Endometrium (tissue), 2 donors: Measurements from ENCODE around the gene MSL2.
"Not testable (repeated sequence)": the region's sequence is repeated elsewhere in the genome, so short reads cannot be mapped to it uniquely, and the experiment has no call there.

Experiments used
- FAIRE-seq: peaks from 2 replicates; lab custom pipeline; 2012; peaks lifted over from hg19 to GRCh38; lab: Jason Lieb, UNC
- donor health status: control.
- donor health status: control.

MSL2 gene

GRCh38 chr3:136192195-136192594 lies 3.9 kb downstream of the MSL2 start:
- not testable (repeated sequence) for FAIRE-seq

GRCh38 chr3:136189859-136190617 lies 6.1 kb downstream of the MSL2 start:
- no peak for FAIRE-seq

- FAIRE-seq: no peak
Observed at GRCh38 chr3:136189043-136189442, 7.1 kb downstream of the MSL2 start.

GRCh38 chr3:136187868-136188267 lies 8.3 kb downstream of the MSL2 start:
- FAIRE-seq: no peak

- no peak for FAIRE-seq
Observed at GRCh38 chr3:136186846-136187245, 9.3 kb downstream of the MSL2 start.

GRCh38 chr3:136186344-136186743 lies 9.8 kb downstream of the MSL2 start:
- no peak for FAIRE-seq

GRCh38 chr3:136184703-136185102 lies 11.4 kb downstream of the MSL2 start:
- no peak for FAIRE-seq

- FAIRE-seq: no peak
Observed at GRCh38 chr3:136181741-136182140, 14.4 kb downstream of the MSL2 start.

GRCh38 chr3:136177876-136178275 lies 18.3 kb downstream of the MSL2 start:
- FAIRE-seq: peak; percentile 18

- FAIRE-seq: no peak
Observed at GRCh38 chr3:136173939-136174490, 22.1 kb downstream of the MSL2 start.

- FAIRE-seq: no peak
Observed at GRCh38 chr3:136171097-136171542, 25.0 kb downstream of the MSL2 start.

- not testable (repeated sequence) for FAIRE-seq
Observed at GRCh38 chr3:136168236-136168635, 27.9 kb downstream of the MSL2 start.

- no peak for FAIRE-seq
Observed at GRCh38 chr3:136166507-136166906, 29.6 kb downstream of the MSL2 start.

- not testable (repeated sequence) for FAIRE-seq
Observed at GRCh38 chr3:136163607-136164006, 32.5 kb downstream of the MSL2 start.

GRCh38 chr3:136162322-136162721 lies 33.8 kb downstream of the MSL2 start:
- no peak for FAIRE-seq

- no peak for FAIRE-seq
Observed at GRCh38 chr3:136161516-136161915, 34.6 kb downstream of the MSL2 start.

GRCh38 chr3:136152963-136153362 lies 43.2 kb downstream of the MSL2 start:
- no peak for FAIRE-seq

GRCh38 chr3:136152176-136152843 lies 43.8 kb downstream of the MSL2 start:
- no peak for FAIRE-seq

GRCh38 chr3:136151219-136151618 lies 44.9 kb downstream of the MSL2 start:
- FAIRE-seq: no peak

- FAIRE-seq: no peak
Observed at GRCh38 chr3:136149667-136150066, 46.5 kb downstream of the MSL2 start.

- no peak for FAIRE-seq
Observed at GRCh38 chr3:136146981-136147729, 49.0 kb downstream of the MSL2 start.

GRCh38 chr3:136144397-136144796 lies 51.7 kb downstream of the MSL2 start:
- not testable (repeated sequence) for FAIRE-seq

GRCh38 chr3:136142592-136142991 lies 53.5 kb downstream of the MSL2 start:
- FAIRE-seq: no peak
